ENCODE measurements around the gene ANGPTL7.

GRCh38 chr1:11156963-11157362 is 32.2 kb upstream of the ANGPTL7 start:
- no peak for TF ChIP-seq POLR2A (IDR thresholded peaks at IDR 0.05)
- no peak for TF ChIP-seq CTCF (IDR thresholded peaks at IDR 0.05)

All from Peyer's patch (tissue), 4 donors.